Measurements from ENCODE around the gene LMNA.
"Not testable (repeated sequence)": the region's sequence is repeated elsewhere in the genome, so short reads cannot be mapped to it uniquely, and the experiment has no call there.

Gene LMNA

DNA sequence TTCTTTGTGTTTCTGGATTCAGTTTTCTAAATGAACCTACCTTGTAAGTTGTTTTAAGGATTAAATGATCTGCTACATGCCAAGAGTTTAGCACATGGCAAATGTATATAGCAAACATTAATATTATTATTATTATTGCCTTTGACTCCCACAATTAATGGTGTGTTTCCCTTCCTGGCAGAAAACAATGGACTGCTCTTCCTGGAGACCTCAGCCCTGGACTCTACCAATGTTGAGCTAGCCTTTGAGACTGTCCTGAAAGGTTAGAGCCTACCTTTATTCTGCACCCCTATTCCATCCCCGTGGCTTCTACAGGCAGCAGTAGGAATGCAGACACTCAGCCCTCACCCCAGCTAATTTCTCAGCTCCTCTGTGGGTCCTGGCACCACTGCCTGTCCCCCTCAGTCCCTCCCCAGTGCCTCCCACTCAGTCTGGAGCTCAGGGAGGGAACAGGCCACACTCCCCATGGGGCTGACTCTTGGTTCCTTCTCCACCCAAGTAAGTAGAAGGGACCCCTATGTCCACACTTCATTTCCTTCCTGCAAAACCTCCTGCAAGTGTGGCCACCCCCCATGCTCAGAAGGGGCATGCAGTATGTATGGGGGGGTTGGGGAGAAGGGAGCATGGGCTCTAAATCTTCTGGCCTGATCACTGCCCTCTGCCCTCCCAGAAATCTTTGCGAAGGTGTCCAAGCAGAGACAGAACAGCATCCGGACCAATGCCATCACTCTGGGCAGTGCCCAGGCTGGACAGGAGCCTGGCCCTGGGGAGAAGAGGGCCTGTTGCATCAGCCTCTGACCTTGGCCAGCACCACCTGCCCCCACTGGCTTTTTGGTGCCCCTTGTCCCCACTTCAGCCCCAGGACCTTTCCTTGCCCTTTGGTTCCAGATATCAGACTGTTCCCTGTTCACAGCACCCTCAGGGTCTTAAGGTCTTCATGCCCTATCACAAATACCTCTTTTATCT, 44.7 kb upstream of the LMNA start:
- H2AK5ac ChIP-seq (ENCODE audit: low read length): no peak overlapping the region
- DNase-seq: no peak
- H3K79me2 ChIP-seq (ENCODE audit: control insufficient read depth, insufficient read depth, low read length, poor library complexity): no peaks in the 10 kb centered on the region

DNA sequence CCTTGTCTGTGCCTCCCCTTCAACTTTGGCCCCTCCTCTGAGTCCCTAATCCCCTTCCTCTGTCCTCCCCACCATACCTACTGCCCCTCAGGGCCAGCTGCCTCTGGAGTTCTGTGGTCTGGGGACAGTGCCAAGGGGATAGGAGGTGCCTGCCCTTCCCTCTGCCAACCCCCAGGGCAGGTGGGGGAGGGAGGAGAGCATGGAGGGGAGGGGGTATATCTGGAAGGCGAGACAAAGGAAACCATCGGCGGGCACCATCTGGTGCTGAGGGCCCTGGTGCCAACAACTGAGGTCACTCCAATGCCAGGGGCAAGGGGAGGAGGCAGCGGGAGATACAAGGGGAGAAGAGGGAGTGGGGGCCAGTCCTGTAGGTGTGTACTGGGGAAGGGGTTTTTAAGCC, 44.0 kb upstream of the LMNA start:
- Histone ChIP-seq H3K79me2 (ENCODE audit: control insufficient read depth, insufficient read depth, low read length, poor library complexity) (no peaks in the 10 kb centered on the region), H3K36me3 (ENCODE audit: control insufficient read depth in 1 of 2, insufficient read depth in 2 of 2, low read length in 2 of 2) (peaks cover 35 to 42% of the 10 kb centered on the region in 2 experiments), H4K12ac (ENCODE audit: low read depth, low read length) (no peak overlapping the region), H2BK120ac (ENCODE audit: insufficient read depth, low read length, poor library complexity) (no peak overlapping the region), H3K4me1 (ENCODE audit: control insufficient read depth in 1 of 2, insufficient read depth in 2 of 2, low read length in 2 of 2) (peaks cover 0 to 3% of the 10 kb centered on the region in 2 experiments), H3K79me1 (ENCODE audit: low read length) (no peaks in the 10 kb centered on the region), H4K91ac (ENCODE audit: low read depth, low read length) (no peak overlapping the region), H2AK5ac (ENCODE audit: low read length) (no peak overlapping the region), H3K4me3 (ENCODE audit: low read depth, low read length) (no peak overlapping the region), H3K27me3 (ENCODE audit: insufficient read depth, low read length) (no peaks in the 10 kb centered on the region), H3K23ac (ENCODE audit: low read length) (no peak overlapping the region), H3K27ac (ENCODE audit: low read depth, low read length) (no peak overlapping the region), H3K18ac (ENCODE audit: low read length) (no peak overlapping the region), H3K4ac (ENCODE audit: low read depth, low read length) (no peak overlapping the region), H3K14ac (ENCODE audit: low read length) (no peak overlapping the region), H2BK5ac (ENCODE audit: low read depth, low read length, poor library complexity) (no peak overlapping the region), H3K4me2 (ENCODE audit: low read length) (no peak overlapping the region), H2BK12ac (ENCODE audit: low read length) (no peak overlapping the region), H4K8ac (ENCODE audit: low read depth, low read length) (no peak overlapping the region), H3K9ac (ENCODE audit: low read length) (no peak overlapping the region), H2AFZ (ENCODE audit: insufficient read depth, low read length, poor library complexity) (no peak overlapping the region), H3K9me3 (ENCODE audit: insufficient read depth, low read depth, low read length) (no peaks in the 10 kb centered on the region)
- no CpG with 5 or more reads among the region's 4 CpGs for WGBS (ENCODE audit: extremely low coverage, insufficient coverage, insufficient read length)
- DNase-seq: no peak

More for the DNA sequence above, 44.7 kb upstream of the LMNA start:
- H4K12ac ChIP-seq (ENCODE audit: low read depth, low read length): no peak overlapping the region
- H3K79me1 ChIP-seq (ENCODE audit: low read length): no peaks in the 10 kb centered on the region
- no peak overlapping the region for H3K23ac ChIP-seq (ENCODE audit: low read length)
- no peak overlapping the region for H2BK12ac ChIP-seq (ENCODE audit: low read length)
- no peaks in the 10 kb centered on the region for H3K27me3 ChIP-seq (ENCODE audit: insufficient read depth, low read length)
- peaks cover 0 to under 1% of the 10 kb centered on the region in 2 experiments for H3K4me1 ChIP-seq (ENCODE audit: control insufficient read depth in 1 of 2, insufficient read depth in 2 of 2, low read length in 2 of 2)
- H3K9me3 ChIP-seq (ENCODE audit: insufficient read depth, low read depth, low read length): no peaks in the 10 kb centered on the region
- H2BK120ac ChIP-seq (ENCODE audit: insufficient read depth, low read length, poor library complexity): no peak overlapping the region
- no peak overlapping the region for H3K4me2 ChIP-seq (ENCODE audit: low read length)
- no peak overlapping the region for H3K9ac ChIP-seq (ENCODE audit: low read length)
- H3K4ac ChIP-seq (ENCODE audit: low read depth, low read length): no peak overlapping the region
- H3K4me3 ChIP-seq (ENCODE audit: low read depth, low read length): no peak overlapping the region
- no peak overlapping the region for H2AFZ ChIP-seq (ENCODE audit: insufficient read depth, low read length, poor library complexity)
- H4K8ac ChIP-seq (ENCODE audit: low read depth, low read length): no peak overlapping the region
- H2BK5ac ChIP-seq (ENCODE audit: low read depth, low read length, poor library complexity): no peak overlapping the region
- peaks cover 29 to 34% of the 10 kb centered on the region in 2 experiments for H3K36me3 ChIP-seq (ENCODE audit: control insufficient read depth in 1 of 2, insufficient read depth in 2 of 2, low read length in 2 of 2)
- H3K27ac ChIP-seq (ENCODE audit: low read depth, low read length): no peak overlapping the region
- H4K91ac ChIP-seq (ENCODE audit: low read depth, low read length): no peak overlapping the region
- WGBS (ENCODE audit: extremely low coverage, insufficient coverage, insufficient read length): no CpG with 5 or more reads among the region's 3 CpGs
- no peak overlapping the region for H3K18ac ChIP-seq (ENCODE audit: low read length)
- H3K14ac ChIP-seq (ENCODE audit: low read length): no peak overlapping the region

DNA sequence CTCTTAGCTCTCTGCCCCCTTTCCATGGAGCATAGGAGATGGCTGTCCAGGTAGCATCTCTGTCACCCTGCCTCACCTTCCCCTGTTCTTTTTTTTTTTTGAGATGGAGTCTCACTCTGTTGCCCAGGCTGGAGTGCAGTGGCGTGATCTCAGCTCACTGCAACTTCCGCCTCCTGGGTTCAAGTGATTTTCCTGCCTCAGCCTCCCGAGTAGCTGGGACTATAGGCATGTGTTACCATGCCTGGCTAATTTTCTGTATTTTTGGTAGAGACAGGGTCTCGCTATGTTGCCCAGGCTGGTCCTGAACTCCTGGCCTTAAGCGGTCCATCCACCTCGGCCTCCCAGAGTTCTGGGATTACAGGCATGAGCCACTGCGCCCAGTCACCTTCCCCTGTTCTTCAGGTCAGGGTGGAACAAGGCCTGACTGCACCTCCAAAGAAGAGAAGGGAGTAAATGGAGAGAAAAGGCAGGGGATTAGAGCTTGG, 43.1 kb upstream of the LMNA start:
- not testable (repeated sequence) for H3K4ac ChIP-seq (ENCODE audit: low read depth, low read length); H3K27me3 ChIP-seq (ENCODE audit: insufficient read depth, low read length); H3K4me3 ChIP-seq (ENCODE audit: low read depth, low read length); H3K79me2 ChIP-seq (ENCODE audit: control insufficient read depth, insufficient read depth, low read length, poor library complexity); H3K9me3 ChIP-seq (ENCODE audit: insufficient read depth, low read depth, low read length); H2AFZ ChIP-seq (ENCODE audit: insufficient read depth, low read length, poor library complexity); H3K23ac ChIP-seq (ENCODE audit: low read length); H3K14ac ChIP-seq (ENCODE audit: low read length); H4K12ac ChIP-seq (ENCODE audit: low read depth, low read length); H2BK12ac ChIP-seq (ENCODE audit: low read length); H3K4me2 ChIP-seq (ENCODE audit: low read length); H3K9ac ChIP-seq (ENCODE audit: low read length); DNase-seq; H4K91ac ChIP-seq (ENCODE audit: low read depth, low read length); H3K4me1 ChIP-seq (ENCODE audit: control insufficient read depth in 1 of 2, insufficient read depth in 2 of 2, low read length in 2 of 2); H4K8ac ChIP-seq (ENCODE audit: low read depth, low read length); H3K18ac ChIP-seq (ENCODE audit: low read length); H3K27ac ChIP-seq (ENCODE audit: low read depth, low read length); H2BK5ac ChIP-seq (ENCODE audit: low read depth, low read length, poor library complexity); H2AK5ac ChIP-seq (ENCODE audit: low read length); H3K79me1 ChIP-seq (ENCODE audit: low read length); H2BK120ac ChIP-seq (ENCODE audit: insufficient read depth, low read length, poor library complexity)
- no CpG with 5 or more reads among the region's 7 CpGs for WGBS (ENCODE audit: extremely low coverage, insufficient coverage, insufficient read length)
- peaks cover 44 to 50% of the 10 kb centered on the region in 2 experiments for H3K36me3 ChIP-seq (ENCODE audit: control insufficient read depth in 1 of 2, insufficient read depth in 2 of 2, low read length in 2 of 2)

DNA sequence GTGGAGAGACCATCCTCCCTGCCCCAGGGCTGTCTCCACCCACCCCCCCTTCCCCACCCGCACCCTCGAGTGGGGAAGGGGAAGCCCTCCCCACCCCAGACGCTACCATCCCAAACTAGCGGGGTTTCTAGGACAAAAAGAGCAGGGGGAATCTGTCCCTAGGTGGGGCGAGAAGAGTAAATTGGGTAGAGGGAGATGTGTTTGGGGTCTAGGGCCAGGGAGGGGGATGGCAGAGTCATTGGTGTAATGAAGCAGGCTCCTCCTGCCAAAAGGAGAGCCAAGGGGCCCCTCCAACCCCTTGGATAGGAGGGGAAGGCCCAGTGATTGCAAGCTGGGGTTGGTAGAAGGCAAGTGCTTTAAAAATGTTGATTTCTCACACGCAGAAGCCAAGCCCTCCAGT, 42.3 kb upstream of the LMNA start:
- Histone ChIP-seq H3K9ac (ENCODE audit: low read length) (no peak overlapping the region), H4K12ac (ENCODE audit: low read depth, low read length) (no peak overlapping the region), H3K4me1 (ENCODE audit: control insufficient read depth in 1 of 2, insufficient read depth in 2 of 2, low read length in 2 of 2) (peaks cover 6 to 13% of the 10 kb centered on the region in 2 experiments), H3K18ac (ENCODE audit: low read length) (no peak overlapping the region), H3K14ac (ENCODE audit: low read length) (no peak overlapping the region), H3K79me2 (ENCODE audit: control insufficient read depth, insufficient read depth, low read length, poor library complexity) (no peaks in the 10 kb centered on the region), H3K27ac (ENCODE audit: low read depth, low read length) (no peak overlapping the region), H2BK12ac (ENCODE audit: low read length) (no peak overlapping the region), H3K4ac (ENCODE audit: low read depth, low read length) (no peak overlapping the region), H3K23ac (ENCODE audit: low read length) (no peak overlapping the region), H4K8ac (ENCODE audit: low read depth, low read length) (no peak overlapping the region), H2BK120ac (ENCODE audit: insufficient read depth, low read length, poor library complexity) (no peak overlapping the region), H3K4me2 (ENCODE audit: low read length) (no peak overlapping the region), H2BK5ac (ENCODE audit: low read depth, low read length, poor library complexity) (no peak overlapping the region), H3K9me3 (ENCODE audit: insufficient read depth, low read depth, low read length) (peaks cover 3% of the 10 kb centered on the region), H3K36me3 (ENCODE audit: control insufficient read depth in 1 of 2, insufficient read depth in 2 of 2, low read length in 2 of 2) (peaks cover 52 to 59% of the 10 kb centered on the region in 2 experiments), H4K91ac (ENCODE audit: low read depth, low read length) (no peak overlapping the region), H2AK5ac (ENCODE audit: low read length) (no peak overlapping the region), H3K4me3 (ENCODE audit: low read depth, low read length) (no peak overlapping the region), H2AFZ (ENCODE audit: insufficient read depth, low read length, poor library complexity) (no peak overlapping the region), H3K79me1 (ENCODE audit: low read length) (no peaks in the 10 kb centered on the region), H3K27me3 (ENCODE audit: insufficient read depth, low read length) (no peaks in the 10 kb centered on the region)
- WGBS (ENCODE audit: extremely low coverage, insufficient coverage, insufficient read length): no CpG with 5 or more reads among the region's 6 CpGs
- no peak for DNase-seq
